HCT116 (cell line): ENCODE data around the gene WDR35. TPM values are rescaled to one million over a fixed set of nuclear protein-coding genes. Genes with fewer than 3 reads are reported as not detected.

Source experiments
- ATAC-seq: fragments of 200-7000 bp; cut with Tn5 transposase; 2 replicates; pipeline ENCODE4 v1.9.1; 2020; ENCODE audit warnings: mild to moderate bottlenecking, moderate library complexity
- BruUV-seq: library from RNA; stranded (reverse); fragments of 400-500 nt; replicated peaks from 2 replicates; lab custom pipeline; 2021; lab: Mats Ljungman, UMichigan
- CTCF ChIA-PET: fragments of 300-600 bp; sonication (Branson Sonifier 250); formaldehyde crosslinking; loops from one replicate; lab custom pipeline; 2021; ENCODE audit warnings: antibody characterized with exemption; lab: Charles Lee
- POLR2A ChIA-PET: fragments of 300-600, 350-600 bp; sonication (Branson Sonifier 250); formaldehyde crosslinking; loops from one replicate; lab custom pipeline; 2021; ENCODE audit warnings: antibody characterized with exemption; lab: Charles Lee
- RAD21 ChIA-PET, 2 experiments: fragments of 300-600 bp; sonication (Branson Sonifier 250); formaldehyde crosslinking; loops; one replicate each; lab custom pipeline; 2023; ENCODE audit warnings: low total read pairs in 2 of 2; ENCODE audit not compliant: uncharacterized antibody in 2 of 2, unreplicated experiment in 2 of 2, low non-redundant PET in 1 of 2; lab: Charles Lee
- DNase-seq: peaks from one replicate; pipeline ENCODE4 v3.0.0-alpha.2; 2010; ENCODE audit warnings: low read depth, low spot score
- H2AFZ ChIP-seq: fragments of 200-600 bp; shearing (Covaris generic), sonication (generic); 2 replicates; pipeline ENCODE4 v1.6.1; 2017; ENCODE audit warnings: low read depth, mixed run types, mixed read lengths, antibody characterized with exemption, low read length; ENCODE audit not compliant: poor library complexity, severe bottlenecking
- H3K27ac ChIP-seq: 2 replicates; pipeline ENCODE4 v1.5.1; 2012; ENCODE audit warnings: low read depth, low read length
- H3K27me3 ChIP-seq: fragments of 200-600 bp; sonication (generic); 2 replicates; pipeline ENCODE4 v1.6.1; 2016; ENCODE audit warnings: mixed run types, low read length, mixed read lengths; ENCODE audit not compliant: insufficient read depth
- H3K36me3 ChIP-seq, 2 experiments: fragments of 200-500 bp in 1 of 2; fragments of 200-600 bp in 1 of 2; sonication (Bioruptor generic) in 1 of 2; sonication (generic) in 1 of 2; 2 replicates each; pipeline versions ENCODE4 v1.5.1 to v1.6.1; 2014 to 2016; ENCODE audit warnings: low read length in 2 of 2, inconsistent platforms in 1 of 2, mixed read lengths in 1 of 2, mixed run types in 1 of 2; ENCODE audit not compliant: insufficient read depth in 2 of 2, control insufficient read depth in 1 of 2
- H3K4me1 ChIP-seq, 2 experiments: fragments of 200-600 bp in 1 of 2; sonication (generic) in 1 of 2; 2 replicates each; pipeline versions ENCODE4 v1.5.1 to v1.6.1; 2012 to 2017; ENCODE audit warnings: low read length in 2 of 2, inconsistent platforms in 1 of 2, mild to moderate bottlenecking in 1 of 2, mixed read lengths in 1 of 2, mixed run types in 1 of 2, moderate library complexity in 1 of 2; ENCODE audit not compliant: insufficient read depth in 2 of 2, control insufficient read depth in 1 of 2
- H3K4me2 ChIP-seq: fragments of 200-600 bp; sonication (generic); 2 replicates; pipeline ENCODE4 v1.6.1; 2017; ENCODE audit warnings: mixed run types, low read length, mixed read lengths
- H3K4me3 ChIP-seq, 2 experiments: fragments of 200-600 bp in 1 of 2; sonication (generic) in 1 of 2; replicated peaks in 1 of 2; 2 replicates each; pipeline ENCODE4 v1.5.1; 2011 to 2016; ENCODE audit warnings: low read length in 2 of 2, control low read depth in 1 of 2, low read depth in 1 of 2, mild to moderate bottlenecking in 1 of 2, mixed read lengths in 1 of 2, mixed run types in 1 of 2
- H3K79me2 ChIP-seq: fragments of 200-600 bp; sonication (generic); 2 replicates; pipeline ENCODE4 v1.6.1; 2017; ENCODE audit warnings: mild to moderate bottlenecking, mixed run types, low read length, moderate library complexity, mixed read lengths; ENCODE audit not compliant: insufficient read depth
- H3K9ac ChIP-seq: fragments of 200-600 bp; sonication (generic); 2 replicates; pipeline ENCODE4 v1.6.1; 2016; ENCODE audit warnings: low read length, mixed read lengths
- H3K9me2 ChIP-seq: fragments of 200-600 bp; sonication (generic), shearing (Covaris generic); 2 replicates; pipeline ENCODE4 v1.6.1; 2017; ENCODE audit warnings: mixed run types, mild to moderate bottlenecking, moderate library complexity; ENCODE audit not compliant: insufficient read depth
- H3K9me3 ChIP-seq, 2 experiments: fragments of 200-500 bp in 1 of 2; fragments of 200-600 bp in 1 of 2; sonication (Bioruptor generic) in 1 of 2; sonication (generic) in 1 of 2; 2 replicates each; pipeline ENCODE4 v1.6.1; 2014 to 2017; ENCODE audit warnings: low read length in 2 of 2, mixed read lengths in 2 of 2, inconsistent platforms in 1 of 2, low read depth in 1 of 2, mild to moderate bottlenecking in 1 of 2, mixed run types in 1 of 2, moderate library complexity in 1 of 2; ENCODE audit not compliant: control insufficient read depth in 1 of 2, insufficient read depth in 1 of 2
- H4K20me1 ChIP-seq: fragments of 200-600 bp; sonication (generic), shearing (Covaris generic); 2 replicates; pipeline ENCODE4 v1.6.1; 2017; ENCODE audit warnings: mixed run types, mild to moderate bottlenecking, moderate library complexity; ENCODE audit not compliant: insufficient read depth
- CBX3 ChIP-seq: IDR thresholded peaks from 2 replicates; pipeline ENCODE4 v1.6.1; 2012; ENCODE audit warnings: low read depth
- CEBPB ChIP-seq: IDR thresholded peaks from 2 replicates; pipeline ENCODE4 v1.6.1; 2012; ENCODE audit warnings: low read depth
- CTCF ChIP-seq, 3 experiments: fragments of 200-600 bp in 1 of 3; sonication (generic) in 1 of 3; IDR thresholded peaks in 2 of 3; conservative IDR thresholded peaks in 1 of 3; 2 replicates each; pipeline ENCODE4 v1.5.1; 2012 to 2017; ENCODE audit warnings: low read depth in 2 of 3, low read length in 2 of 3, antibody characterized with exemption in 1 of 3, borderline replicate concordance in 1 of 3, control low read depth in 1 of 3, mild to moderate bottlenecking in 1 of 3, mixed read lengths in 1 of 3, mixed run types in 1 of 3, moderate library complexity in 1 of 3; ENCODE audit not compliant: insufficient read depth in 1 of 3
- EZH2 ChIP-seq: fragments of 200-600 bp; sonication (generic); IDR thresholded peaks from 2 replicates; pipeline ENCODE4 v1.6.1; 2017; ENCODE audit warnings: antibody characterized with exemption, mixed run types
- EZH2phosphoT487 ChIP-seq: fragments of 200-600 bp; IDR thresholded peaks from 2 replicates; pipeline ENCODE4 v1.6.1; 2018; ENCODE audit warnings: antibody characterized with exemption, borderline replicate concordance
- JUND ChIP-seq: IDR thresholded peaks from 2 replicates; pipeline ENCODE4 v1.6.1; 2012
- RAD21 ChIP-seq: IDR thresholded peaks from 2 replicates; pipeline ENCODE4 v1.6.1; 2012; ENCODE audit warnings: low read depth, mild to moderate bottlenecking
- TCF7L2 ChIP-seq: IDR thresholded peaks from 2 replicates; pipeline ENCODE4 v1.7.0; 2011; ENCODE audit warnings: borderline replicate concordance, inconsistent platforms; ENCODE audit not compliant: insufficient read depth, insufficient read length; ENCODE audit errors: extremely low read depth
- YY1 ChIP-seq: IDR thresholded peaks from 2 replicates; pipeline ENCODE4 v1.6.1; 2011; ENCODE audit warnings: low read length, low read depth, moderate library complexity, mild to moderate bottlenecking; ENCODE audit not compliant: insufficient replicate concordance; ENCODE audit errors: extremely low read depth
- ZFX ChIP-seq: fragments of 450-650 bp; IDR thresholded peaks from 2 replicates; pipeline ENCODE4 v1.6.1; 2017
- intact Hi-C: fragments of 100-400 bp; cut with micrococcal nuclease; formaldehyde crosslinking; loops from 2 replicates; pipeline ENCODE4 v1.10.0; 2022
- total RNA-seq: library from RNA; stranded (reverse); gene quantifications from one replicate; pipeline ENCODE4 v1.2.1, GENCODE V29; 2021; ENCODE audit not compliant: unreplicated experiment

Gene WDR35
- total RNA-seq, 1 experiment from 2014 or later = 9.6 TPM

- Histone ChIP-seq H3K4me1 (no peaks in the 10 kb centered on the region), H4K20me1 (no peaks in the 10 kb centered on the region), H3K9me2 (no peaks in the 10 kb centered on the region), H2AFZ (no peak overlapping the region), H3K79me2 (no peaks in the 10 kb centered on the region), H3K27ac (no peak overlapping the region), H3K27me3 (no peaks in the 10 kb centered on the region), H3K4me3 (no peak overlapping the region), H3K9me3 (no peaks in the 10 kb centered on the region), H3K4me2 (no peak overlapping the region), H3K36me3 (peaks cover 0 to 6% of the 10 kb centered on the region in 2 experiments; a peak in 1 of 4 replicates), H3K9ac (no peak overlapping the region)
- BruUV-seq = no TSS peak
- DNase-seq (no peak), ATAC-seq (no peak)
- ChIA-PET POLR2A (no interaction called here), RAD21 (no interaction called here), CTCF (no interaction called here)
- TF ChIP-seq EZH2 (no peak), EZH2phosphoT487 (no peak), TCF7L2 (no peak), YY1 (no peak)
- intact Hi-C loops = no loop called here
Measured at GRCh38 chr2:19963386-19963785, 26.5 kb downstream of the WDR35 start.

DNA sequence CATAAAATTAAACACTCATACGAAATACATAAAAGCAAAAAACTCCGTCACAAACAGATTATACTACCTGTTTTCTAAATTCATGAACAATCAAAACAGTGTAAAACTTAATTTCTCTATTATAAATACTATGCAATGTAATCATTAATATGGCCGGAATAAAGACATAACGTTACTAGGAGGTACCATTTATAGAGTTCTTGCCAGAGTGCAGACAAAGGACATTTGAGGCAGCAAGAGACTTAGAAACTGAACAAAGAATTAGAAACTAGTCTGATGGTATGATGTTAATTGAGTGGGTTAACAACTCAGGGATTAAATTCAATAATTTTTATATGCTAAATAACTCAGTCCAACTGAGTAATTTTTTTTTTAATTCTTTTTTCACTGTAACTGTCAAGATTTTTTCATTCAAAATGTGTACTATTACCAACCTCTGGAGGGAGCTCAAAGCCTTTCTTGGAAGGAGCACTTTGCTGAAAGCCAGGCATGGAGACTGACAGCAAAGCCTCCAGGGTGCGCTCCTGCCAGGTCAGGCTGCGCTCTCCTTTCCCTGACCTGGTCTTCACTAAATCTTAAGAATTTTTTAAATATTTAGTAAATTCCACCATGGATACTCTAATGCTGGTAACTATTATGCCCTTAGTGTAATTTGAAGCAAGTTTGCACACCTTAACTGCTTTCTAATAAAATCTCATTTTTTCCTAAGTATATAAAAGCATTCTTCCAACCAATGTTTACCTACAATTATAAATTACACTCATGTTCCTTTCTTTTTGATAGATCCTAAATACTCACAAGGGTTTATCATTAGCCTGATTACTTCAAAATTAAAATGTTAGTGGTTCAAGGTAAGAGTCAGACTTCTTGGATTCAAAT lies 34.1 kb downstream of the WDR35 start:
- no peak overlapping the region for H3K9ac ChIP-seq
- no peak overlapping the region for H3K4me3 ChIP-seq
- no TSS peak for BruUV-seq
- H3K79me2 ChIP-seq = no peaks in the 10 kb centered on the region
- no peaks in the 10 kb centered on the region for H3K27me3 ChIP-seq
- no peaks in the 10 kb centered on the region for H3K4me1 ChIP-seq
- DNase-seq (peak; percentile 65), ATAC-seq (peak; percentile 100)
- no peak overlapping the region for H3K27ac ChIP-seq
- TF ChIP-seq ZFX = no peak
- TF ChIP-seq YY1 = peak; percentile 16
- peak; percentile 58; the same call in 1 of the 2 replicates for TF ChIP-seq CBX3
- no peak for TF ChIP-seq CEBPB
- TF ChIP-seq CTCF (IDR thresholded peaks at IDR 0.05 in 2 of 3, conservative IDR thresholded peaks at IDR 0.05 in 1 of 3; ENCODE audit: borderline replicate concordance in 1 of 3, insufficient read depth in 1 of 3, low read depth in 2 of 3, low read length in 2 of 3) = peak; percentile 77 to 99 (median 82)
- no peak for TF ChIP-seq JUND
- peak; percentile 97 for TF ChIP-seq RAD21
- CTCF ChIA-PET = interaction anchor here (0.6 to 2.1 kb wide), 12 partner anchors 8 to 371 kb away, joined by 3 to 17 read pairs (median 4); no protein-coding TSS in a partner anchor
- RAD21 ChIA-PET = interaction anchor here in 1 of 2 experiments (1.0 kb wide), 1 partner anchor 138 kb away, joined by 4 read pairs; no protein-coding TSS in a partner anchor
- POLR2A ChIA-PET = no interaction called here
- H3K9me2 ChIP-seq = no peaks in the 10 kb centered on the region
- H3K36me3 ChIP-seq = no peaks in the 10 kb centered on the region
- H4K20me1 ChIP-seq = no peaks in the 10 kb centered on the region
- H3K4me2 ChIP-seq = no peak overlapping the region
- intact Hi-C loops = loop anchor here (1.0 to 5.0 kb wide), 4 partner anchors 138 to 687 kb away; no protein-coding TSS in a partner anchor
- H2AFZ ChIP-seq = no peak overlapping the region
- no peaks in the 10 kb centered on the region for H3K9me3 ChIP-seq
